ENCODE data around the gene CAMKV. TPM values are rescaled to one million over a fixed set of nuclear protein-coding genes. Genes with fewer than 3 reads are reported as not detected.

The CAMKV gene
- total and polyA plus RNA-seq, 5 donors from 2014 or later: not detected

DNA sequence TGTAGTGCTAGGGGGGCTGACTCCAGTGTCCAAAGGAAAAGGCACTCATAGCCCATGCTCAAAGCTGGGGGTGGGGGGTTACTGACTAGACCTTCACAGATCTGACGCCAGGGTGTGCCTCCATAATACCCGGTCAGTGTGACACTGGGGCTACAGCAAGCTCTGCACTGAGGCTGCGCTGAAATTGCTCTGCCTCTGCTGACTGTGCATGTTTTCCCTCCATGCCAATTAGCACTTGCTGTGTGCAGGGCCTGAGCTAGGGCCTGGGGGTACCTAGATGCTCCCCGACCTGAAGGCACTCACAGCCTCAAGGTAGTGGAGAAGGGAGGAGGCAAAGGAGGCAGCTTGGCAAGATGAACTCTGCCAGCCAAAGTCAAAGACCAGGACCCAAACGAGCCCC, 5.2 kb downstream of the CAMKV start:
- H3K9me3 ChIP-seq (ENCODE audit: control insufficient read depth in 2 of 2, low read length in 2 of 2): no peaks in the 10 kb centered on the region
- H3K4me3 ChIP-seq (ENCODE audit: low read depth, low read length): no peak overlapping the region
- no peak overlapping the region for H3K27ac Mint-ChIP-seq
- peaks cover 7% of the 10 kb centered on the region for H3K4me1 ChIP-seq (ENCODE audit: control insufficient read depth, insufficient read depth, low read length, poor library complexity, severe bottlenecking)
- DNase-seq (no peak), ATAC-seq (ENCODE audit: low read depth in 2 of 2) (no peak)
- no peaks in the 10 kb centered on the region for H3K9me3 Mint-ChIP-seq
- no peak overlapping the region for H3K27ac ChIP-seq (ENCODE audit: insufficient read depth, low read length, poor library complexity, severe bottlenecking)
- peaks cover 8% of the 10 kb centered on the region for H3K27me3 ChIP-seq (ENCODE audit: control insufficient read depth, insufficient read depth, low read length)
- peaks cover 3% of the 10 kb centered on the region for H3K36me3 Mint-ChIP-seq
- peaks cover 24% of the 10 kb centered on the region for H3K27me3 Mint-ChIP-seq
- no peaks in the 10 kb centered on the region for H3K36me3 ChIP-seq (ENCODE audit: control insufficient read depth, insufficient read depth, low read length)
- H3K4me1 Mint-ChIP-seq: peaks cover 0 to 4% (median 0%) of the 10 kb centered on the region in 4 donors
- H3K4me3 Mint-ChIP-seq: no peak overlapping the region

GRCh38 chr3:49859576-49860305, 10.0 kb downstream of the CAMKV start:
- ATAC-seq (ENCODE audit: low read depth in 2 of 2) (no peak), DNase-seq (no peak)
- Mint-ChIP-seq H3K27me3 (peaks cover 14% of the 10 kb centered on the region), H3K36me3 (peaks cover 3% of the 10 kb centered on the region), H3K9me3 (no peaks in the 10 kb centered on the region), H3K27ac (no peak overlapping the region), H3K4me3 (no peak overlapping the region), H3K4me1 (peaks cover 3 to 18% (median 10%) of the 10 kb centered on the region in 4 donors)
- H3K4me3 ChIP-seq (ENCODE audit: low read depth, low read length): no peak overlapping the region
- no peaks in the 10 kb centered on the region for H3K36me3 ChIP-seq (ENCODE audit: control insufficient read depth, insufficient read depth, low read length)
- no peak overlapping the region for H3K27ac ChIP-seq (ENCODE audit: insufficient read depth, low read length, poor library complexity, severe bottlenecking)
- H3K27me3 ChIP-seq (ENCODE audit: control insufficient read depth, insufficient read depth, low read length): no peaks in the 10 kb centered on the region
- no peaks in the 10 kb centered on the region for H3K9me3 ChIP-seq (ENCODE audit: control insufficient read depth in 2 of 2, low read length in 2 of 2)
- H3K4me1 ChIP-seq (ENCODE audit: control insufficient read depth, insufficient read depth, low read length, poor library complexity, severe bottlenecking): peaks cover 15% of the 10 kb centered on the region

GRCh38 chr3:49856181-49857005, 13.3 kb downstream of the CAMKV start, which contains the start of gene TRAIP:
Gene TRAIP, minus strand, starts transcription at chr3:49856564. Its CDS starts 111 bp downstream, at chr3:49856453.
- Histone ChIP-seq H3K27me3 (ENCODE audit: control insufficient read depth, insufficient read depth, low read length) (no peaks in the 10 kb centered on the region), H3K4me1 (ENCODE audit: control insufficient read depth, insufficient read depth, low read length, poor library complexity, severe bottlenecking) (peaks cover 15% of the 10 kb centered on the region), H3K4me3 (ENCODE audit: low read depth, low read length) (peak within 1 kb of the TSS; percentile 73), H3K36me3 (ENCODE audit: control insufficient read depth, insufficient read depth, low read length) (no peaks in the 10 kb centered on the region), H3K27ac (ENCODE audit: insufficient read depth, low read length, poor library complexity, severe bottlenecking) (peak within 1 kb of the TSS; percentile 74), H3K9me3 (ENCODE audit: control insufficient read depth in 2 of 2, low read length in 2 of 2) (no peaks in the 10 kb centered on the region)
- Mint-ChIP-seq H3K4me3 (peak within 1 kb of the TSS; percentile 77 to 97 (median 86)), H3K9me3 (no peaks in the 10 kb centered on the region), H3K4me1 (peaks cover 3 to 18% (median 10%) of the 10 kb centered on the region in 4 donors), H3K36me3 (no peaks in the 10 kb centered on the region), H3K27me3 (peaks cover 5% of the 10 kb centered on the region), H3K27ac (peak within 1 kb of the TSS; percentile 56 to 94 (median 93))
- ATAC-seq (ENCODE audit: low read depth in 2 of 2) (peak; percentile 98), DNase-seq (peak; percentile 90 to 95 (median 95))

DNA sequence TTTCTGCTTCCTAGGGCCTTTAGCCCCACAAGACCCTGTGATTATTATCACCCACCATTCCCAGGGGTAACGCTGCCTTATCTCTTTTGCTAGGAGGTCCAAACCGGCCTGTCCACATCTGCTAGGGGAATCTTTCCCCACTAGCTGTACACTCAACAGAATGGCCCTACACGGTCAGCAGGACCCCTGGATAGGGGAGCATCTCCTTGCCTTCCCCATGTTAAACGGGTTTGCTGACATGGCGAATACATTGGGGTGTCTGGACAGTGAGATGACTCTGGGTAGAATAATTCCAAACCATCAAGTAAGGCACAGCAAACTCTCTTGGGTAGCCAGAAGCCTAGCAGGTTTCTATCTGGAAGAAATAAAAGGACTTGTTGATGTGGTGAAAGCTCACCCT, 14.0 kb downstream of the CAMKV start:
- DNase-seq (no peak), ATAC-seq (ENCODE audit: low read depth in 2 of 2) (no peak)
- H3K9me3 ChIP-seq (ENCODE audit: control insufficient read depth in 2 of 2, low read length in 2 of 2): no peaks in the 10 kb centered on the region
- Mint-ChIP-seq H3K27me3 (peaks cover 4% of the 10 kb centered on the region), H3K4me3 (peak overlapping the region in 3 of 4 donors; percentile 86 to 97 (median 87)), H3K4me1 (peaks cover 3 to 18% (median 10%) of the 10 kb centered on the region in 4 donors), H3K27ac (peak overlapping the region in 1 of 3 donors; percentile 94), H3K9me3 (no peaks in the 10 kb centered on the region), H3K36me3 (no peaks in the 10 kb centered on the region)
- H3K4me3 ChIP-seq (ENCODE audit: low read depth, low read length): peak overlapping the region; percentile 73
- peaks cover 15% of the 10 kb centered on the region for H3K4me1 ChIP-seq (ENCODE audit: control insufficient read depth, insufficient read depth, low read length, poor library complexity, severe bottlenecking)
- H3K27ac ChIP-seq (ENCODE audit: insufficient read depth, low read length, poor library complexity, severe bottlenecking): peak overlapping the region; percentile 74
- H3K36me3 ChIP-seq (ENCODE audit: control insufficient read depth, insufficient read depth, low read length): no peaks in the 10 kb centered on the region
- H3K27me3 ChIP-seq (ENCODE audit: control insufficient read depth, insufficient read depth, low read length): no peaks in the 10 kb centered on the region

GRCh38 chr3:49845694-49846093, 24.0 kb downstream of the CAMKV start:
- DNase-seq (no peak), ATAC-seq (ENCODE audit: low read depth in 2 of 2) (no peak)
- Mint-ChIP-seq H3K27ac (peak overlapping the region in 1 of 3 donors; percentile 41), H3K4me3 (no peak overlapping the region), H3K4me1 (no peaks in the 10 kb centered on the region), H3K36me3 (no peaks in the 10 kb centered on the region), H3K9me3 (no peaks in the 10 kb centered on the region), H3K27me3 (no peaks in the 10 kb centered on the region)
- Histone ChIP-seq H3K27me3 (ENCODE audit: control insufficient read depth, insufficient read depth, low read length) (no peaks in the 10 kb centered on the region), H3K9me3 (ENCODE audit: control insufficient read depth in 2 of 2, low read length in 2 of 2) (no peaks in the 10 kb centered on the region), H3K4me3 (ENCODE audit: low read depth, low read length) (no peak overlapping the region), H3K4me1 (ENCODE audit: control insufficient read depth, insufficient read depth, low read length, poor library complexity, severe bottlenecking) (no peaks in the 10 kb centered on the region), H3K36me3 (ENCODE audit: control insufficient read depth, insufficient read depth, low read length) (no peaks in the 10 kb centered on the region), H3K27ac (ENCODE audit: insufficient read depth, low read length, poor library complexity, severe bottlenecking) (no peak overlapping the region)

- no peak overlapping the region for H3K27ac Mint-ChIP-seq
- no peak overlapping the region for H3K27ac ChIP-seq (ENCODE audit: insufficient read depth, low read length, poor library complexity, severe bottlenecking)
- no peaks in the 10 kb centered on the region for H3K36me3 Mint-ChIP-seq
- H3K27me3 Mint-ChIP-seq: no peaks in the 10 kb centered on the region
- no peak for ATAC-seq (ENCODE audit: low read depth in 2 of 2)
- no peaks in the 10 kb centered on the region for H3K27me3 ChIP-seq (ENCODE audit: control insufficient read depth, insufficient read depth, low read length)
- no peak overlapping the region for H3K4me3 ChIP-seq (ENCODE audit: low read depth, low read length)
- no peak for DNase-seq
- H3K4me1 Mint-ChIP-seq: no peaks in the 10 kb centered on the region
- no peaks in the 10 kb centered on the region for H3K9me3 Mint-ChIP-seq
- H3K9me3 ChIP-seq (ENCODE audit: control insufficient read depth in 2 of 2, low read length in 2 of 2): no peaks in the 10 kb centered on the region
- no peaks in the 10 kb centered on the region for H3K36me3 ChIP-seq (ENCODE audit: control insufficient read depth, insufficient read depth, low read length)
- H3K4me1 ChIP-seq (ENCODE audit: control insufficient read depth, insufficient read depth, low read length, poor library complexity, severe bottlenecking): no peaks in the 10 kb centered on the region
- H3K4me3 Mint-ChIP-seq: no peak overlapping the region
Observed at GRCh38 chr3:49844464-49845183, 25.1 kb downstream of the CAMKV start.

GRCh38 chr3:49842843-49843517, 26.7 kb downstream of the CAMKV start:
- Histone ChIP-seq H3K4me1 (ENCODE audit: control insufficient read depth, insufficient read depth, low read length, poor library complexity, severe bottlenecking) (no peaks in the 10 kb centered on the region), H3K9me3 (ENCODE audit: control insufficient read depth in 2 of 2, low read length in 2 of 2) (no peaks in the 10 kb centered on the region), H3K27me3 (ENCODE audit: control insufficient read depth, insufficient read depth, low read length) (no peaks in the 10 kb centered on the region), H3K27ac (ENCODE audit: insufficient read depth, low read length, poor library complexity, severe bottlenecking) (no peak overlapping the region), H3K36me3 (ENCODE audit: control insufficient read depth, insufficient read depth, low read length) (no peaks in the 10 kb centered on the region), H3K4me3 (ENCODE audit: low read depth, low read length) (no peak overlapping the region)
- H3K9me3 Mint-ChIP-seq: no peaks in the 10 kb centered on the region
- no peak for ATAC-seq (ENCODE audit: low read depth in 2 of 2)
- H3K36me3 Mint-ChIP-seq: peaks cover 3% of the 10 kb centered on the region
- no peak for DNase-seq
- peak overlapping the region in 1 of 3 donors; percentile 81 for H3K27ac Mint-ChIP-seq
- H3K4me3 Mint-ChIP-seq: no peak overlapping the region
- no peaks in the 10 kb centered on the region for H3K27me3 Mint-ChIP-seq
- peaks cover 0 to 6% (median 2%) of the 10 kb centered on the region in 4 donors for H3K4me1 Mint-ChIP-seq
